IMR-90 (cell line): Measurements from ENCODE around the gene IPO13. TPM values are rescaled to one million over a fixed set of nuclear protein-coding genes. Genes with fewer than 3 reads are reported as not detected.

ENCODE experiments used
- ATAC-seq: fragments of 200-7000 bp; cut with Tn5 transposase; 2 replicates; pipeline ENCODE4 v1.9.1; 2020; ENCODE audit warnings: low read depth, mild to moderate bottlenecking, moderate library complexity
- BruUV-seq: library from RNA; stranded (reverse); fragments of 400-500 nt; replicated peaks from 2 replicates; lab custom pipeline; 2021; lab: Mats Ljungman, UMichigan
- CTCF ChIA-PET: fragments of 300-600 bp; formaldehyde crosslinking; extraction: SDS; loops from one replicate; lab custom pipeline; 2021; ENCODE audit warnings: antibody characterized with exemption; lab: Yijun Ruan, JAX
- POLR2A ChIA-PET: fragments of 300-600 bp; sonication (Branson Sonifier 250); formaldehyde crosslinking; loops from one replicate; lab custom pipeline; 2022; ENCODE audit warnings: antibody characterized with exemption; ENCODE audit not compliant: unreplicated experiment; lab: Charles Lee
- DNase-seq: peaks from one replicate; pipeline ENCODE4 v3.0.0; 2013
- H2AFZ ChIP-seq: replicated peaks from 2 replicates; pipeline ENCODE3; 2013; ENCODE audit warnings: low read length, mild to moderate bottlenecking; ENCODE audit not compliant: poor library complexity
- H2AK5ac ChIP-seq: 2 replicates; pipeline ENCODE4 v1.6.1; 2013; ENCODE audit warnings: low read depth, low read length, inconsistent platforms
- H2AK9ac ChIP-seq: replicated peaks from 2 replicates; pipeline ENCODE3; 2013; ENCODE audit warnings: mild to moderate bottlenecking, low read depth, low read length, moderate library complexity; ENCODE audit not compliant: poor library complexity
- H2BK120ac ChIP-seq: 2 replicates; pipeline ENCODE4 v1.6.1; 2013; ENCODE audit warnings: low read depth, low read length, inconsistent platforms
- H2BK15ac ChIP-seq: 3 replicates; pipeline ENCODE4 v1.6.1; 2013; ENCODE audit warnings: low read depth, low read length, inconsistent platforms
- H2BK20ac ChIP-seq: 2 replicates; pipeline ENCODE4 v1.6.1; 2013; ENCODE audit warnings: low read depth, mild to moderate bottlenecking, inconsistent platforms, low read length, moderate library complexity
- H2BK5ac ChIP-seq: 2 replicates; pipeline ENCODE4 v1.6.1; 2013; ENCODE audit warnings: mild to moderate bottlenecking, low read depth, low read length, inconsistent platforms; ENCODE audit not compliant: poor library complexity, severe bottlenecking
- H3K14ac ChIP-seq: replicated peaks from 2 replicates; pipeline ENCODE4 v1.6.1; 2013; ENCODE audit warnings: low read depth, low read length, inconsistent platforms
- H3K18ac ChIP-seq: 2 replicates; pipeline ENCODE4 v1.6.1; 2013; ENCODE audit warnings: low read depth, low read length, control low read depth
- H3K23ac ChIP-seq: 2 replicates; pipeline ENCODE4 v1.6.1; 2013; ENCODE audit warnings: low read depth, low read length, inconsistent platforms
- H3K27ac ChIP-seq: 2 replicates; pipeline ENCODE4 v1.5.1; 2013; ENCODE audit warnings: mild to moderate bottlenecking, control low read depth, low read length; ENCODE audit not compliant: insufficient read depth
- H3K27me3 ChIP-seq: 2 replicates; pipeline ENCODE4 v1.6.1; 2013; ENCODE audit warnings: low read length; ENCODE audit not compliant: control insufficient read depth, insufficient read depth
- H3K36me3 ChIP-seq: 2 replicates; pipeline ENCODE4 v1.6.1; 2013; ENCODE audit warnings: low read length, mixed read lengths; ENCODE audit not compliant: control insufficient read depth, insufficient read depth
- H3K4ac ChIP-seq: 2 replicates; pipeline ENCODE4 v1.6.1; 2013; ENCODE audit warnings: low read depth, low read length, inconsistent platforms
- H3K4me1 ChIP-seq: 2 replicates; pipeline ENCODE4 v1.6.1; 2013; ENCODE audit warnings: low read length, mixed read lengths; ENCODE audit not compliant: control insufficient read depth, insufficient read depth
- H3K4me2 ChIP-seq: 2 replicates; pipeline ENCODE4 v1.6.1; 2013; ENCODE audit warnings: low read depth, mild to moderate bottlenecking, control low read depth, low read length, moderate library complexity
- H3K4me3 ChIP-seq: 2 replicates; pipeline ENCODE4 v1.5.1; 2013; ENCODE audit warnings: low read depth, mild to moderate bottlenecking, control low read depth, low read length, moderate library complexity; ENCODE audit not compliant: insufficient read depth
- H3K56ac ChIP-seq: 2 replicates; pipeline ENCODE4 v1.6.1; 2013; ENCODE audit warnings: low read length, inconsistent platforms; ENCODE audit not compliant: insufficient read depth; ENCODE audit errors: extremely low read depth
- H3K79me1 ChIP-seq, 2 experiments: 2 replicates each; pipeline ENCODE4 v1.6.1; 2013; ENCODE audit warnings: low read length in 2 of 2, inconsistent platforms in 1 of 2, low read depth in 1 of 2
- H3K9ac ChIP-seq: 2 replicates; pipeline ENCODE4 v1.6.1; 2013; ENCODE audit warnings: low read depth, low read length, control low read depth
- H3K9me1 ChIP-seq: 2 replicates; pipeline ENCODE4 v1.6.1; 2013; ENCODE audit warnings: low read length, inconsistent platforms; ENCODE audit not compliant: insufficient read depth
- H3K9me3 ChIP-seq: 2 replicates; pipeline ENCODE4 v1.6.1; 2013; ENCODE audit warnings: low read length; ENCODE audit not compliant: control insufficient read depth, insufficient read depth
- H4K20me1 ChIP-seq: 2 replicates; pipeline ENCODE4 v1.6.1; 2013; ENCODE audit warnings: low read length, inconsistent platforms; ENCODE audit not compliant: insufficient read depth
- H4K5ac ChIP-seq: 2 replicates; pipeline ENCODE4 v1.6.1; 2013; ENCODE audit warnings: mild to moderate bottlenecking, low read depth, low read length, control low read depth
- H4K8ac ChIP-seq, 2 experiments: 2 replicates each; pipeline ENCODE4 v1.6.1; 2013; ENCODE audit warnings: low read depth in 2 of 2, low read length in 2 of 2, control low read depth in 1 of 2, inconsistent platforms in 1 of 2
- H4K91ac ChIP-seq: 2 replicates; pipeline ENCODE4 v1.6.1; 2013; ENCODE audit warnings: low read depth, low read length, inconsistent platforms; ENCODE audit not compliant: insufficient read depth
- BHLHE40 ChIP-seq: fragments of 150-350 bp; IDR thresholded peaks from 2 replicates; pipeline ENCODE4 v1.6.1; 2016; ENCODE audit warnings: mild to moderate bottlenecking, low read depth, low read length
- CEBPB ChIP-seq: IDR thresholded peaks from 2 replicates; pipeline ENCODE4 v1.6.1; 2012; ENCODE audit warnings: low read depth, low read length, improper control_type of control experiment
- FOS ChIP-seq: fragments of 150-350 bp; IDR thresholded peaks from 2 replicates; pipeline ENCODE4 v1.6.1; 2016; ENCODE audit warnings: low read depth, low read length
- MAFK ChIP-seq: IDR thresholded peaks from 2 replicates; pipeline ENCODE4 v1.6.1; 2012; ENCODE audit warnings: low read depth, low read length, improper control_type of control experiment
- MAZ ChIP-seq: IDR thresholded peaks from 2 replicates; pipeline ENCODE4 v1.6.1; 2012; ENCODE audit warnings: low read depth, mild to moderate bottlenecking, low read length, improper control_type of control experiment, moderate library complexity, borderline replicate concordance
- MXI1 ChIP-seq: IDR thresholded peaks from 2 replicates; pipeline ENCODE4 v1.6.1; 2012; ENCODE audit warnings: low read depth, mild to moderate bottlenecking, low read length, moderate library complexity, borderline replicate concordance
- NFE2L2 ChIP-seq: fragments of 150-350 bp; IDR thresholded peaks from 2 replicates; pipeline ENCODE4 v1.6.1; 2016; ENCODE audit warnings: low read depth, mild to moderate bottlenecking, low read length
- POLR2A ChIP-seq: IDR thresholded peaks from 2 replicates; pipeline ENCODE4 v1.6.1; 2012; ENCODE audit warnings: mild to moderate bottlenecking, low read depth, low read length
- RAD21 ChIP-seq: IDR thresholded peaks from 2 replicates; pipeline ENCODE4 v1.6.1; 2012; ENCODE audit warnings: low read length, improper control_type of control experiment
- RCOR1 ChIP-seq: IDR thresholded peaks from 2 replicates; pipeline ENCODE4 v1.6.1; 2012; ENCODE audit warnings: mild to moderate bottlenecking, low read length, improper control_type of control experiment; ENCODE audit not compliant: insufficient replicate concordance
- RFX5 ChIP-seq: IDR thresholded peaks from 2 replicates; pipeline ENCODE4 v1.8.0; 2012; ENCODE audit warnings: low read depth, mild to moderate bottlenecking, low read length, moderate library complexity
- SMC3 ChIP-seq: fragments of 150-350 bp; IDR thresholded peaks from 2 replicates; pipeline ENCODE4 v1.6.1; 2016; ENCODE audit warnings: low read depth, mild to moderate bottlenecking, antibody characterized with exemption, low read length, moderate library complexity
- WGBS, 2 experiments: methylation state at CpG; one replicate each; pipeline versions ENCODE4 v1.1.5 to v1.1.7; 2013; ENCODE audit warnings: missing lambda C conversion rate in 2 of 2; ENCODE audit not compliant: insufficient read length in 1 of 2; ENCODE audit errors: extremely low coverage in 2 of 2; 5-methylcytosine and 5-hydroxymethylcytosine counted together
- dilution Hi-C: fragments of 300-500 bp; cut with HindIII; formaldehyde crosslinking; loops from one replicate; pipeline ENCODE4 v1.14.3; 2018; ENCODE audit warnings: low sequenced_read_pairs; ENCODE audit not compliant: unreplicated experiment
- in situ Hi-C: fragments of 300-500 bp; cut with MboI; formaldehyde crosslinking; loops from 3 replicates; pipeline ENCODE4 v1.14.3; 2019; ENCODE audit warnings: low sequenced_read_pairs, inconsistent platforms, mixed read lengths
- intact Hi-C: fragments of 100-400 bp; cut with micrococcal nuclease; formaldehyde crosslinking; loops from 2 replicates; pipeline ENCODE4 v1.10.0; 2022
- polyA plus RNA-seq, 3 experiments: library from polyadenylated mRNA; depleted of rRNA; stranded (reverse); fragments of >200 nt; gene quantifications; 2 replicates each; pipeline ENCODE4 v1.2.3, GENCODE V29; 2012; ENCODE audit warnings: low replicate concordance in 1 of 3
- total RNA-seq: library from RNA; depleted of rRNA; stranded (reverse); fragments of >200 nt; gene quantifications from 2 replicates; pipeline ENCODE4 v1.2.3, GENCODE V29; 2012
- TF ChIP-seq, protein P1 (sequence below): fragments of 150-350 bp; IDR thresholded peaks from 2 replicates; pipeline ENCODE4 v1.6.1; 2016; ENCODE audit warnings: low read depth, mild to moderate bottlenecking, low read length, moderate library complexity, borderline replicate concordance
- TF ChIP-seq, protein P2 (sequence below): fragments of 150-350 bp; IDR thresholded peaks from 2 replicates; pipeline ENCODE4 v1.6.1; 2017; ENCODE audit warnings: mild to moderate bottlenecking, antibody characterized with exemption, low read length, low read depth
- TF ChIP-seq, protein P3 (sequence below): conservative IDR thresholded peaks from 2 replicates; pipeline ENCODE4 v1.5.1; 2012; ENCODE audit warnings: mild to moderate bottlenecking, low read depth, low read length, improper control_type of control experiment

Gene IPO13
- total and polyA plus RNA-seq, 2 of the 4 experiments (the other 2 are of a cell fraction): 15.2 to 18.7 TPM

DNA sequence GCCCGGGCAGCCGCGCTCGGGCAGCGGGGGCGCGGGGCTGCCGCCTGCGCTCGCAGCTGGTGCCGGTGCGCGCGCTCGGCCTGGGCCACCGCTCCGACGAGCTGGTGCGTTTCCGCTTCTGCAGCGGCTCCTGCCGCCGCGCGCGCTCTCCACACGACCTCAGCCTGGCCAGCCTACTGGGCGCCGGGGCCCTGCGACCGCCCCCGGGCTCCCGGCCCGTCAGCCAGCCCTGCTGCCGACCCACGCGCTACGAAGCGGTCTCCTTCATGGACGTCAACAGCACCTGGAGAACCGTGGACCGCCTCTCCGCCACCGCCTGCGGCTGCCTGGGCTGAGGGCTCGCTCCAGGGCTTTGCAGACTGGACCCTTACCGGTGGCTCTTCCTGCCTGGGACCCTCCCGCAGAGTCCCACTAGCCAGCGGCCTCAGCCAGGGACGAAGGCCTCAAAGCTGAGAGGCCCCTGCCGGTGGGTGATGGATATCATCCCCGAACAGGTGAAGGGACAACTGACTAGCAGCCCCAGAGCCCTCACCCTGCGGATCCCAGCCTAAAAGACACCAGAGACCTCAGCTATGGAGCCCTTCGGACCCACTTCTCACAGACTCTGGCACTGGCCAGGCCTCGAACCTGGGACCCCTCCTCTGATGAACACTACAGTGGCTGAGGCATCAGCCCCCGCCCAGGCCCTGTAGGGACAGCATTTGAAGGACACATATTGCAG lies 10.2 kb upstream of the IPO13 start:
- Histone ChIP-seq H3K4me1 (peaks cover 10% of the 10 kb centered on the region), H3K18ac (no peak overlapping the region), H2BK5ac (no peak overlapping the region), H3K27ac (no peak overlapping the region), H4K5ac (no peak overlapping the region), H2AFZ (peak overlapping the region; percentile 85), H3K9me1 (peaks cover 6% of the 10 kb centered on the region), H2BK120ac (no peak overlapping the region), H3K9me3 (no peaks in the 10 kb centered on the region), H4K8ac (no peak overlapping the region), H3K14ac (no peak overlapping the region), H2BK20ac (no peak overlapping the region), H3K4me2 (peak overlapping the region; percentile 60; the same call in 1 of the 2 replicates), H4K20me1 (peaks cover 3% of the 10 kb centered on the region; the same call in 1 of the 2 replicates), H3K79me1 (peaks cover 0 to 8% of the 10 kb centered on the region in 2 experiments; a peak in 1 of 4 replicates), H2AK5ac (no peak overlapping the region), H4K91ac (no peak overlapping the region), H3K56ac (no peak overlapping the region), H3K9ac (no peak overlapping the region), H2AK9ac (peak overlapping the region; percentile 86), H2BK15ac (no peak overlapping the region), H3K4me3 (peak overlapping the region; percentile 30), H3K23ac (no peak overlapping the region), H3K36me3 (no peaks in the 10 kb centered on the region), H3K27me3 (no peaks in the 10 kb centered on the region; the same call in 1 of the 2 replicates), H3K4ac (no peak overlapping the region)
- DNase-seq (peak; percentile 16), ATAC-seq (peak; percentile 55)
- ChIA-PET CTCF (interaction anchor here (5.6 kb wide), 1 partner anchor 170 kb away, joined by 149 read pairs; no protein-coding TSS in a partner anchor), POLR2A (no interaction called here)
- BruUV-seq: no TSS peak
- dilution Hi-C loops: no loop called here
- intact Hi-C loops: no loop called here
- WGBS, 2 experiments: 9% methylated on average over 47 of the region's 56 CpGs; no CpG with 5 or more reads in 1 of the 2 experiments
- in situ Hi-C loops: no loop called here
- TF ChIP-seq CEBPB (no peak), POLR2A (no peak), MAFK (no peak), RCOR1 (no peak), MXI1 (no peak), BHLHE40 (no peak), FOS (no peak), RAD21 (no peak), SMC3 (no peak), NFE2L2 (no peak), MAZ (no peak), RFX5 (no peak)
- TF ChIP-seq, protein P1, sequence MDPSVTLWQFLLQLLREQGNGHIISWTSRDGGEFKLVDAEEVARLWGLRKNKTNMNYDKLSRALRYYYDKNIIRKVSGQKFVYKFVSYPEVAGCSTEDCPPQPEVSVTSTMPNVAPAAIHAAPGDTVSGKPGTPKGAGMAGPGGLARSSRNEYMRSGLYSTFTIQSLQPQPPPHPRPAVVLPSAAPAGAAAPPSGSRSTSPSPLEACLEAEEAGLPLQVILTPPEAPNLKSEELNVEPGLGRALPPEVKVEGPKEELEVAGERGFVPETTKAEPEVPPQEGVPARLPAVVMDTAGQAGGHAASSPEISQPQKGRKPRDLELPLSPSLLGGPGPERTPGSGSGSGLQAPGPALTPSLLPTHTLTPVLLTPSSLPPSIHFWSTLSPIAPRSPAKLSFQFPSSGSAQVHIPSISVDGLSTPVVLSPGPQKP: no peak
- TF ChIP-seq, protein P2, sequence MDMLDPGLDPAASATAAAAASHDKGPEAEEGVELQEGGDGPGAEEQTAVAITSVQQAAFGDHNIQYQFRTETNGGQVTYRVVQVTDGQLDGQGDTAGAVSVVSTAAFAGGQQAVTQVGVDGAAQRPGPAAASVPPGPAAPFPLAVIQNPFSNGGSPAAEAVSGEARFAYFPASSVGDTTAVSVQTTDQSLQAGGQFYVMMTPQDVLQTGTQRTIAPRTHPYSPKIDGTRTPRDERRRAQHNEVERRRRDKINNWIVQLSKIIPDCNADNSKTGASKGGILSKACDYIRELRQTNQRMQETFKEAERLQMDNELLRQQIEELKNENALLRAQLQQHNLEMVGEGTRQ: no peak
- TF ChIP-seq, protein P3, sequence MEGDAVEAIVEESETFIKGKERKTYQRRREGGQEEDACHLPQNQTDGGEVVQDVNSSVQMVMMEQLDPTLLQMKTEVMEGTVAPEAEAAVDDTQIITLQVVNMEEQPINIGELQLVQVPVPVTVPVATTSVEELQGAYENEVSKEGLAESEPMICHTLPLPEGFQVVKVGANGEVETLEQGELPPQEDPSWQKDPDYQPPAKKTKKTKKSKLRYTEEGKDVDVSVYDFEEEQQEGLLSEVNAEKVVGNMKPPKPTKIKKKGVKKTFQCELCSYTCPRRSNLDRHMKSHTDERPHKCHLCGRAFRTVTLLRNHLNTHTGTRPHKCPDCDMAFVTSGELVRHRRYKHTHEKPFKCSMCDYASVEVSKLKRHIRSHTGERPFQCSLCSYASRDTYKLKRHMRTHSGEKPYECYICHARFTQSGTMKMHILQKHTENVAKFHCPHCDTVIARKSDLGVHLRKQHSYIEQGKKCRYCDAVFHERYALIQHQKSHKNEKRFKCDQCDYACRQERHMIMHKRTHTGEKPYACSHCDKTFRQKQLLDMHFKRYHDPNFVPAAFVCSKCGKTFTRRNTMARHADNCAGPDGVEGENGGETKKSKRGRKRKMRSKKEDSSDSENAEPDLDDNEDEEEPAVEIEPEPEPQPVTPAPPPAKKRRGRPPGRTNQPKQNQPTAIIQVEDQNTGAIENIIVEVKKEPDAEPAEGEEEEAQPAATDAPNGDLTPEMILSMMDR: no peak
